ENCODE data around the gene HMCN2. TPM values are rescaled to one million over a fixed set of nuclear protein-coding genes. Genes with fewer than 3 reads are reported as not detected.

HMCN2 gene
- total RNA-seq, 1 experiment from 2014 or later, result 8.6 TPM

GRCh38 chr9:130230631-130231030 lies 34.9 kb upstream of the HMCN2 start:
- H2BK120ac ChIP-seq (ENCODE audit: low read depth, low read length, poor library complexity, severe bottlenecking), result no peak overlapping the region
- H4K20me1 ChIP-seq (ENCODE audit: control insufficient read depth, insufficient read depth, insufficient read length), result no peaks in the 10 kb centered on the region
- H2AFZ ChIP-seq (ENCODE audit: low read length), result no peak overlapping the region
- peaks cover 30 to 49% (median 45%) of the 10 kb centered on the region in 3 experiments for H3K36me3 Mint-ChIP-seq (ENCODE audit: insufficient read depth in 1 of 3, low read depth in 3 of 3)
- no peak overlapping the region for H3K23ac ChIP-seq (ENCODE audit: insufficient read length, low read depth, low read length)
- no peak overlapping the region for H3K4me3 Mint-ChIP-seq
- no peak overlapping the region for H3K4me2 ChIP-seq (ENCODE audit: insufficient read depth, insufficient read length, low read length)
- no peaks in the 10 kb centered on the region for H3K27me3 ChIP-seq (ENCODE audit: insufficient read depth, low read length)
- no peak overlapping the region for H2BK12ac ChIP-seq (ENCODE audit: insufficient read length, low read depth, low read length)
- peaks cover 1 to 7% of the 10 kb centered on the region in 2 experiments; a peak in 3 of 4 replicates for H3K4me1 Mint-ChIP-seq
- H3K27ac ChIP-seq (ENCODE audit: insufficient read length, low read depth, low read length), result no peak overlapping the region
- H3T11ph ChIP-seq (ENCODE audit: low read length), result no peak overlapping the region
- H3K27me3 Mint-ChIP-seq (ENCODE audit: low read depth), result no peaks in the 10 kb centered on the region
- H3K79me2 ChIP-seq (ENCODE audit: insufficient read depth, low read length), result no peaks in the 10 kb centered on the region
- no peak overlapping the region for H3K56ac ChIP-seq (ENCODE audit: insufficient read length, low read depth, low read length)
- no peak overlapping the region for H3K9ac ChIP-seq (ENCODE audit: extremely low read depth, insufficient read length, low read length)
- no peaks in the 10 kb centered on the region for H3K4me1 ChIP-seq (ENCODE audit: insufficient read depth, low read length)
- H3K14ac ChIP-seq (ENCODE audit: insufficient read depth, low read length), result no peak overlapping the region
- no peak overlapping the region for H2BK20ac ChIP-seq (ENCODE audit: low read depth, low read length, poor library complexity, severe bottlenecking)
- no peaks in the 10 kb centered on the region for H3K79me1 ChIP-seq (ENCODE audit: insufficient read depth, low read depth, low read length, poor library complexity, severe bottlenecking)
- H2BK15ac ChIP-seq (ENCODE audit: low read depth, low read length), result no peak overlapping the region
- no peak overlapping the region for H3K27ac Mint-ChIP-seq
- H2BK5ac ChIP-seq (ENCODE audit: insufficient read length, low read length), result no peak overlapping the region
- WGBS (ENCODE audit: extremely low coverage, insufficient read length, low lambda C conversion rate), result no CpG with 5 or more reads among the region's 1 CpG
- no peak overlapping the region for H4K91ac ChIP-seq (ENCODE audit: insufficient read length, low read depth, low read length)
- no peaks in the 10 kb centered on the region for H3K23me2 ChIP-seq (ENCODE audit: insufficient read length, low read depth, low read length, poor library complexity, severe bottlenecking)
- H4K5ac ChIP-seq (ENCODE audit: insufficient read length, low read depth, low read length), result no peak overlapping the region
- no peak overlapping the region for H2AK5ac ChIP-seq (ENCODE audit: insufficient read length, low read length)
- H3K9me3 Mint-ChIP-seq, result peaks cover 3 to 6% of the 10 kb centered on the region in 2 experiments; a peak in 4 of 5 replicates
- DNase-seq, result no peak
- H4K8ac ChIP-seq (replicated peaks; ENCODE audit: insufficient read length, low read depth, low read length), result no peak overlapping the region
- TF ChIP-seq, protein P1, sequence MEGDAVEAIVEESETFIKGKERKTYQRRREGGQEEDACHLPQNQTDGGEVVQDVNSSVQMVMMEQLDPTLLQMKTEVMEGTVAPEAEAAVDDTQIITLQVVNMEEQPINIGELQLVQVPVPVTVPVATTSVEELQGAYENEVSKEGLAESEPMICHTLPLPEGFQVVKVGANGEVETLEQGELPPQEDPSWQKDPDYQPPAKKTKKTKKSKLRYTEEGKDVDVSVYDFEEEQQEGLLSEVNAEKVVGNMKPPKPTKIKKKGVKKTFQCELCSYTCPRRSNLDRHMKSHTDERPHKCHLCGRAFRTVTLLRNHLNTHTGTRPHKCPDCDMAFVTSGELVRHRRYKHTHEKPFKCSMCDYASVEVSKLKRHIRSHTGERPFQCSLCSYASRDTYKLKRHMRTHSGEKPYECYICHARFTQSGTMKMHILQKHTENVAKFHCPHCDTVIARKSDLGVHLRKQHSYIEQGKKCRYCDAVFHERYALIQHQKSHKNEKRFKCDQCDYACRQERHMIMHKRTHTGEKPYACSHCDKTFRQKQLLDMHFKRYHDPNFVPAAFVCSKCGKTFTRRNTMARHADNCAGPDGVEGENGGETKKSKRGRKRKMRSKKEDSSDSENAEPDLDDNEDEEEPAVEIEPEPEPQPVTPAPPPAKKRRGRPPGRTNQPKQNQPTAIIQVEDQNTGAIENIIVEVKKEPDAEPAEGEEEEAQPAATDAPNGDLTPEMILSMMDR (conservative IDR thresholded peaks at IDR 0.05), result no peak
- H3K9me3 ChIP-seq (ENCODE audit: control insufficient read depth, low read depth, low read length), result peaks cover 13% of the 10 kb centered on the region
- H3K4ac ChIP-seq (ENCODE audit: low read depth, low read length), result no peak overlapping the region
- no peak overlapping the region for H3K18ac ChIP-seq (ENCODE audit: insufficient read length, low read depth, low read length)

Measured in H9 (cell line).